ENCODE data around the gene C21orf58.

C21orf58 gene

GRCh38 chr21:46294647-46295176, 29.0 kb downstream of the C21orf58 start:
- no peak for DNase-seq

- no peak for DNase-seq
Measured at GRCh38 chr21:46291561-46291960, 32.1 kb downstream of the C21orf58 start.

- DNase-seq = no peak
Measured at GRCh38 chr21:46289655-46290179, 34.0 kb downstream of the C21orf58 start.

GRCh38 chr21:46287541-46287940, 36.1 kb downstream of the C21orf58 start:
- no peak for DNase-seq

- DNase-seq = no peak
Measured at GRCh38 chr21:46286648-46287002, 37.0 kb downstream of the C21orf58 start.

GRCh38 chr21:46285761-46286647, 37.7 kb downstream of the C21orf58 start, which contains the start of gene YBEY:
Gene YBEY (plus strand): TSS chr21:46286342. CDS start chr21:46286914, 572 bp downstream.
- DNase-seq = peak; percentile 85

- no peak for DNase-seq
Measured at GRCh38 chr21:46285206-46285661, 38.4 kb downstream of the C21orf58 start, which contains the start of gene MCM3AP. Gene MCM3AP (minus strand): TSS chr21:46285611. CDS start chr21:46285286, 325 bp downstream.

GRCh38 chr21:46284733-46285132, 38.9 kb downstream of the C21orf58 start:
- DNase-seq = no peak

GRCh38 chr21:46284077-46284644, 39.5 kb downstream of the C21orf58 start:
- DNase-seq = no peak

GRCh38 chr21:46274797-46275390, 48.8 kb downstream of the C21orf58 start:
- no peak for DNase-seq

- DNase-seq = no peak
Measured at GRCh38 chr21:46273341-46273740, 50.3 kb downstream of the C21orf58 start.

- no peak for DNase-seq
Measured at GRCh38 chr21:46269466-46269865, 54.2 kb downstream of the C21orf58 start.

- no peak for DNase-seq
Measured at GRCh38 chr21:46268371-46268770, 55.3 kb downstream of the C21orf58 start.

- no peak for DNase-seq
Measured at GRCh38 chr21:46266946-46267345, 56.7 kb downstream of the C21orf58 start.

- no peak for DNase-seq
Measured at GRCh38 chr21:46265736-46266525, 57.7 kb downstream of the C21orf58 start.

- no peak for DNase-seq
Measured at GRCh38 chr21:46264690-46265144, 59.0 kb downstream of the C21orf58 start.

GRCh38 chr21:46264046-46264689, 59.5 kb downstream of the C21orf58 start:
- no peak for DNase-seq

- DNase-seq = no peak
Measured at GRCh38 chr21:46256501-46256994, 67.1 kb downstream of the C21orf58 start.

- no peak for DNase-seq
Measured at GRCh38 chr21:46255758-46256337, 67.8 kb downstream of the C21orf58 start.

- no peak for DNase-seq
Measured at GRCh38 chr21:46255166-46255565, 68.5 kb downstream of the C21orf58 start.
